HT1080 (cell line): ENCODE data around the gene GRID1. TPM values are rescaled to one million over a fixed set of nuclear protein-coding genes. Genes with fewer than 3 reads are reported as not detected.

Experiments
- DNase-seq: peaks from one replicate; pipeline ENCODE4 v3.0.0-alpha.2; 2015; ENCODE audit warnings: low read depth
- total RNA-seq: library from RNA; depleted of rRNA; stranded (reverse); fragments of >200 nt; shearing (Covaris generic); gene quantifications from 2 replicates; pipeline ENCODE4 v1.2.3, GENCODE V29; 2014

Gene GRID1
- total RNA-seq, 1 experiment from 2014 or later = 5.4 TPM

DNA sequence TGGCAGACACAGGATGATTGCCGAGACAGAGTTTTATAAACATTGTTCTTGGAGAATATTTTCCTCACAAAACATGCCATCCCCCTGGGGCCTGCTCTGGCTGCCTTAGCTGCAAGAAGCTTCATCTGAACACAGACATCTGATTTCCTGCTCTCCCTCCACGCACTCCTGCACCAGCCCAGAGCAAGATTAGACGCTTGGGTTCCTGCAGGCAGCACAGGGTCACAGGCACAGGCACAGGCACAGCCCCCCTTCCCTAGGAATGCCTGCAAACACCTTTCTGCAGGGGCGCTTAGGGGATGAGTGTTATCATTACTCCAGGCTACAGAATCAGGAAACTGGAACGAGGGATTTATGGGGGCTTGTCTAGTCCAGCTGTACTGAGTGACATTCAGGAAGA, 450.3 kb downstream of the GRID1 start:
- no peak for DNase-seq

DNA sequence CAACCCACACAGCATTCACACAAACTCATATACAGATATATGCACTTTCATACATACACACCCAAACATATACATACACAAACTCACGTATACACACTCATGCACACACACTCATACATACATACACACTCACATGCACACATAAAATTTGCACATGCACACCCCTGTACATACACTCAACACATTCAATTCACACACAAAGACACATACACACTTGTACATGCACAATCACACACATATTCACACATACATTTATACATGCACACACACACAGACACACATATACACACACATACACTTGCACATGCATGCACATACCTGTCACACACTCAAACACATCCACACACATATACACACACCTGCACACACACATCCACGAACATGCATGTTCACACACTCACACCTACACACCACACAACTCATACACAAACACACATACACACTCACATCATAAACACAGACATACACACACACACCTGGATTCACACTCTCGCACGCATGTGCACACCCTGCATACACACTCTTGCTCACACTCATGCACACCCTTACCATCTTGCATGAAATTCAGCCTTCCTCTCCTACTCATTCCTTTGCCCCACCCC, 451.2 kb downstream of the GRID1 start:
- DNase-seq = no peak

DNA sequence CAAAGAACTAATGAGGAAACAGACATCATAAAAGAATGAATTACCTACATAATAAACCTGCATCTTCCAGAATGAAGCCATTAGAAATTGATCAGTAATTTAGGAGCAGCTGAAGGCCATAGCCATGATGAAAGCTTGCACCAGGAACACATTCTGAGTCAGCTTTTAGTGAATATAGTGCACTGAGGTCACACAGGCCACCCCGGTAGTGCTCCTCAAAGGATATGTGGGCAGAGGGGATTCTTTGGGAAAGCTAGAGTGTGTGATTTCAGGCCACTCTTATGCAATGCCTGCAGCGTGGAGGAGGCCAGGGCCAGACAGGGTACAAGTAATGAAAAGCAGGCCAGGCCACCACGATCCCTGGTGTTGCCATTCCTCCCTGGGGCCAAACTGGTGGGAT, 451.9 kb downstream of the GRID1 start:
- DNase-seq = no peak

DNA sequence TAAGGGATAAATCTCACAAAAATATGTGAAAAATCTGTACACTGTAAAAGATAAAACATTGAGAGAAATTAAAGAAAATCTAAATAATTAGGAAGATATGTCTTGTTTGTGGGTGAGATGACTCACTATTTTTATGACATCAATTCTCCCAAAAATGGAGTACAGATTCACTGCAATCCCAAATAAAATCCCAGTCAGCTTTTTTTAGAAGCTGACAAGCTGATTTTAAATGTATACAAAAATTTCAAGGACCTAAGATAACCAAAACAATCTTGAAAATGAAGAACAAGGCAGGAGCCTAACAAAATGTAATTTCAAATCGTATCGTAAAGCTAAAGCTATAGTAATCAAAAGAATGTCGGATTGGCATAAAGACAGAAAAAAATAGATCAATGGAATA, 458.1 kb downstream of the GRID1 start:
- DNase-seq = no peak

DNA sequence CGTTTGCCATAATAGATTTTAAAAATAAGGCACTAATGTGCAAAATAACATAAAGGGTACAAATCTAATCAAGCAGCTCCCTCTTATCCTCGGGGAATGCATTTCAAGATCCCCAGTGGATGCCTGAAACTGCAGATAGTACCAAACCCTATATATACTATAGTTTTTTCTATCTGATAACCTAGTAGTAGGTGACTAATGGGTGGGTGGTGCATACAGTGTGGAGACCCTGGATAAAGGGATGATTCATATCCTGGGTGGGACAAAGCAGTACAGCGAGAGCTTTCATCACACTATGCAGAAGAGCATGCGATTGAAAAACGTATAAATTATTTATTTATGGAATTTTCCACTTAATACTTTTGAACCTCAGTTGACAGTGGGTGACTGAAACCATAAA, 464.5 kb downstream of the GRID1 start:
- DNase-seq = peak; percentile 67

DNA sequence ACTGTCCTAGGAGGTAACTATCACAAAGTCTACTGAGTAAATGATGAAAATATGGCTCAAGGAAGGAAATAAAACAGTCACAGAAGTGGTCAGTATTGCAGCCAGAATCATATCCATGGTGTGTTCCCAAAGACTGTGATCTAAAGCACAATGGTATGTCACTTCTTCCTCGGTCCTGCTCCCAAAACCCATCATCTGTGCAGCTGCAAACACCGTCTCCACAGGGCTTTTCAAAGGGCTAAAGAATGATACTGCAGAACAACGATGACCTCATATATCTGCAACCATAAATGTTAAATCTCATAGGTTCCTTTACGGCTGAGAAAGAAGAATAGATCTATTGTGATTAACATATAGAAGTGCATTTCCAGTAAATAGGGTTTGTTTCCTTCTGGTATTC, 465.0 kb downstream of the GRID1 start:
- DNase-seq = no peak

DNA sequence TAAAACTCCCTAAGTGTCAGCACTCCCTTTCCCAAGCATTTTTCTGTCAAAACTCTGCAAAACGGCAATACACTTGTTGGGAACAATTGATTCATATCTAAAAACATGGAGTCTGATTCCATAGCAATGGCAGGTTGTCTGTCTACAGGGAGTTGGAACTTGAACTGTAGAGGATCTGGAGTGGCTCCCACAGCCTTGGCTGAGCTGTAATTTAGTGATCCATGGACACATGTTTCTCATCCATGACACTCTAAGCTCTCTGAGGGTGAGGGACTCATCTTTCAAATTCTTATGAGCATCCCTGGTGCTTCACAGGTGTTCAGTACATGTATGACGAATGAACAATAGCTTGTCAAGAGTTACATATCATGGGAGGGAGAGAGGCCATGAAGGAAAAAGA, 466.1 kb downstream of the GRID1 start:
- no peak for DNase-seq

DNA sequence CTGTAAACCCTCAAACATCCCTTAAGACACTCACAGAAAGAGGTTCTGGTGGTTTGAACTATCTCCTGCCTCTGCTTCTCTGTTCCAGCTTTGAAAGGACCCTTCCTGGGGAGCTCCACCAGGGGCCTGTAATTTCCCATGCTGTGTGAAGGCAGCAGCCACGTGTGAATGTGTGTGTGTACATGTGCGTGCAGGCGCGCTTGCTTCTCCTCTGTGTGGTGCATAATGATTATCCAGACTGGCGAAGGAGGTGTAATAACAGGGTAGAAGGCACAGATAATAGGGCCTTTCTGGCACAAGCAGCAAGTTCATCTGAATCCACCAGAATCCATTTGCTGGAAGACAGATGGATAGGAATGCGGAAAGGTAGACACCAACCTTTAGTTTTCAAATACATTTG, 466.5 kb downstream of the GRID1 start:
- no peak for DNase-seq

DNA sequence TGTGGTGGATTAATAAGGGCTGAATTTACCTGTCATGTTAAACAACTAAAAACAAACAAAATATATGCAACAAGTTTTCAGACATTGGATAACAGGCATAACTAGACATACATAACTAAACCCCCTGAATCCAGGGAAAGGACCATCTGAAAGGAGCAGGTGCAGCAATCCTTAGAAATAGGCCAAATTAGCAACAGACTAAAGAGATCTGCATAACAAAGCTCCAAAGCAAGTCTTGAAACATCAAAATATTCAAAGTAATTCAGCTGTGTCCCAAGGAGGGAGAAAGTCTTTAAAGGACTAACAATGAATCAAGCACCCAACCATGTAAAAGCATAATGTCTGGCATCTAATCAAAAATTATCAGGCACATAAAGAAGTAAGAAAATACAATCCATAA, 475.1 kb downstream of the GRID1 start:
- DNase-seq = no peak

DNA sequence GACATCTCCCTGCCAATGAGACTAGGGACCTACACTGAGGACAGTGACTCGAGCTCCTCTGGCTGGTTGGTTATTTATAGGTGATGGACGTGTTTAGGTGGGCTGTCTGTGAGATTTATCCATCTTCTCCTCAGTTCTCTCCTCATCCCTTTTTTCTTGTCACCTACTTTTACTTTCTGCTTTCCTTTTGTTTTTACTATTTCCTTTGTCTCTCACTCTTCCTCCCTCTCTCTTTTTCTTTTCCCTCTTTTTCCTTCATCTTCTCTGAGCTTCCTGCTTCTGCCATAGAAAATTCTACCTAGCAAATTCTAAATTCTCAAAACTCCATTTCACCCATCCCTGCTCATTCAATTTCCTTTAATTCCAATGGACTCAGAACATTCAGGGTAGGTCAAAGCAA, 478.0 kb downstream of the GRID1 start:
- DNase-seq = no peak

DNA sequence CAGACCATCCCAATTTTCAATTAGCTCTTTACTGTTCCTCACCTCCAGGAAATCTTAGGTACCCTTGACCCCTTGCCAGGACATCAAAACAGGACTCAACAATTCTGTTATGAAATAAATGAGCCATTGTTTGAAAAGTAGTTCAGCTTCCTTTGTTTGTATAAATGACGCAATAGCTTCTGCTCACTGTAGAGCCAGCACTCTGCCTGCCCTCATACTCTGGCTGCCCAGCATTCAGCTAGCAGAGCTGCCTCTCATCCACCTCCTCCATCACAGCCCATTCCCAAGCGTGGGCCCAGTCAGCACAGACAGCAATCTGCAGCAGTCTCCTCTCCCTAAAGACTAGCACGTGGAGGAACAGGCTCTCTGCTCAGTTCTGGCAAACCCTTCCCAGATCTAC, 478.6 kb downstream of the GRID1 start:
- peak; percentile 74 for DNase-seq

DNA sequence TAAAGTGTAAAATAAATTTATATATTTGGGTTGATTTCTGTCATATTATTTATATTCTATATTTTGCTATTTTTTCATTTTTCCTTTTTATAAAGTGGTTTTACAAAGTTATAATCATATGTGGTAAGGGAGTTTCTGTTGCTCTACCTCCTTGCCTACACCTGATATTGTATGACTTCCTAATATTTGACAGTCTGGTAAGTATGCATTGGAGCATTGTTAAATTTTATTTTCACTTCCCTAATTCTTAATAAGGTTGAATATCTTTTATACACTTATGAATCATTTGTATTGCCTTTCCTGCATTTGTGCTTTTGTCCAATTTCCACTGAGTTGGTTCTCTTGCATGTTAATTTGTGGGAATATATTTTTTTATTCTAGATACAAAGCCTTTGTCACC, 492.4 kb downstream of the GRID1 start:
- DNase-seq = no peak

DNA sequence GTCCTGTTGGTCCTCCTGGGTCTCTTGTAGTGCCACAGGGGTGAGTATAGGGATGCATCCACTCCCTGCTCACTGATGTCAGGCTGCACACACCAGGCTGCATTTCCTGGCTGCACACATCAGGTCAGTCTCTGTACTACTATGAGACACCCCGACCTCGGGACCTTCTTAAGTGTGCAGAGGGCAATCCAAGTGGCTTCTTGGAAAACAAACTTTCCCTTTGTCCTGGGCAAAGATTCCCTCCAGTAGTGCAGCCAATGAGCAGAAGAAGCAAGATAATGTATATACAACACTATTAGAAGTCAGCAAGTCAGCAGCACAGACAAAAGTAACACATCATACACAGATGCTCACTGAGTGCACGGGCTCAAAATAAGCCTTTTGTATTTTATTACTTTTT, 493.5 kb downstream of the GRID1 start:
- DNase-seq = no peak

DNA sequence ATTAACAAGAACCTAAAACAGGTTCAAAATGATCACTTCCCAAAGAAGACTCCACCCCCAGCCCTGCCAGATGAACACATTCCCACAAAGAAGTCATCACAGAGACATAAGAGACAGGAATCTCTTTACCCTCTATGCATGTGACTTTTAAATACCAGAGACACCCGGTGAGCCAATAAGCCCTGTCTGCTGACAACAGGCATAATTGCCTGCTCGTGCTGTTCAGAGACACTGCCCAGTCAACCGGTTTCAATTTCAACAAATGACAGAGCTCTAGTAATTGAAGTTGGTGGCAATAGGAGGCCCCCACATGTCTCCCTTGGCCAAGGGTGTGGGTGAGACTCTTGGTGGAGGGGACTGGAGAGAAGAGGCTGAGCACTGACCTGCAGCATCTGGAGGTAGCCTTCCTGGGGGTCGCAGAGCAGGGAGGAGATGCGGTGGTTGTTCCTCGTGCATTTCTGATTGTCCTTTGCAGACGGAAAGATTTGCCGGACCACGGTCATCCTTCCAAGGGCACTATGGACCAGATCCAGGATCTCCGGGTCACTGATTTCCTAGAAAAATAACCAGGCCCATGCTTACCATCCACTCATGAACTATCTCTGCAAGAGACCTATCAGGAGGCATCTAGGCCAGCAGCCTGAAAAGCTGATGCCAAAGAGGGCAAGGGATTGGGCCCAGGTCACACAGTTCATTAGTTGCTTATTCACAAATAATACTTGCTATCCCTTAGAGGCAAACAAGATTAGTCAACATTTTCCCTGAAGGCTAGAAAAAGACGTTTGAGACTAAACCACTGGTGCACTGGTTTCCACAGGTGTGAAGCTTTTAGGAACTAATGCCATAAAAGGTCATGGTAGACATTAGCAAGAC, 497.7 kb downstream of the GRID1 start:
- DNase-seq = no peak

DNA sequence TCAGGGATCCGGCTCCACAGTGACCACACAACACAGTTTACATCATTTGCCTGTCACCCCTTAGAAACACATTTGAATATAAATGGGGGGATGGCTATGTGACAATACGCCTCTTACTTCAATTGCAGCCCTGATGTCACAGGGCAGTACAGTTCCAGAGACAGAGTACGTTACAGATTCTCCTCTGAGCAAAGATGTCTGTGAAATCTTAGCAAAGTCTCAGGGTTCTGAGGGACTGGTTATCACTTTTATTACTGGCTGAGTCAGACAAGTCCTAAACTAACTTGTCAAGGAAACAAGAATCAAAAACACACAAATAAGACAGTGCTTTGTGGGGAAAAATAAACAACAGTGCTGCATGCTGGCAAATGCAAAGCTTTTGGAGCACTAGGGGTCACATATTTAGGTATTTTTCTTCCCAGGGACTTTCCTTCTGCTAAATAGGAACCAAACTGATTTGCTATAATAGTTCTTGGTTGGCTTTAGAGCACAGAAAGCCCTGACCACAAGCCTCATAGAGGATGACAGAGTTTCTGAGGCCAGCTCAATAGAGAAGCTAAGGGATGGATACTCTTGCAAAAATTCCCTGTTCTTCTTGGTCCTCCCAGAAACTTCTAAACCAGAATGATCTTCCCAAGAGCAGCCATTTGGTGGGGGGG, 501.6 kb downstream of the GRID1 start:
- DNase-seq = no peak

DNA sequence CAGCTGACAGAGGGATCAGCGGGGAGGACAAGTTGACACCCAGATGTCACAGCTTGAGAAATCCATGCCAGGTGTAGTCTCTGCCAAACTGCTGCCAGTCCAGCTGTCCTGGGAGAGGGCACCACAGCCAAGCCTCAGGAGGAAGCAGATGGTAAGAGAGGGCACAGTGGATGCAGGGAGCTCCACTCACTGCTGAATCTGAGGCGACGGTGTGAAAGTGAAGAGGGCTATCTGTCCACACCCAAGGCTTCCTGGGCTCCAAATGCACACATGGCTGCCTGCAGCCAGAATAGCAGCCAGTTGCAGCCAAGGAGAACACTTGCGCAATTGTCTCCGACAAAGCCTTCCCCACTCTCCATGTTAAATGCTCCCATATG, 502.4 kb downstream of the GRID1 start:
- DNase-seq = no peak

DNA sequence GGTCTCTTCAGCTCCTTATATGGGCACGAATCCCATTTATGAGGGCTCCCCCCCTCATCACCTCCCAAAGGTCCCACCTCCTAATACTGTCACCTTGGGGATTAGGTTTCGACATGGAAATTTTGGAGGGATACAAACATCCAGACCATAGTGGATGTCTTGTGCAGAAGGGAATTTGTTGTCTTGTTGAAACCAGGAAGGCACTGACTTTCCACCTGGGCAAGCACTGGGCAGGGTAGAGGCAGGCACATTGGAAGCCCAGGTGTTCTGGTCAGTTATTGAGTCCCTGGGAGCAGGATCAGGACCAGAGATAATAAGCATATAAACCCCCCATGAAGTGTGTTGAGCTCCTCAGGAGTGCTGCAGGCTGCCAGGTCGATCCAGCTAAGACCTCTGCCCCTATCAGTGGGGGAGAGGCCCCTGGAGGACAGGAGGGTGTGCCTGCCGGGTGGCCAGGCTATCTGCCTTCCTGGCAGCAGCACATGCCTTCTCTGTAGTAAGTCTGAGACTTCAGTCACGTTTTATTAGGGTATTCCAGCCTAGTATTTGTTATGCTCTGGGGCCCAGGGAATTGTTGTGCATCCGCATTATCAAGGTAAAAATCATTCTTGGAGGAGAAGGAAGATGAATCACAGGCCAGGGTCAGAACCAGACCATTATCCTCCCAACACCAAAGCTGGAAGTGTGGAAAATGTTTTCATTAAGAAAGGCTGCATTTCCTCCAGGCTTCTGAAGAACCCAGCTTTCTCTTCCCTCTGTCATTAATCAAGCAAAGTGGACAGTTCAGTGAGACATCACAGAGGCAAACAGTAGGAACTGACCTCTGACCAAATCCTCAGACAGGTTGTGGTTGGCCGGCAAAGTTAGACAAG, 503.1 kb downstream of the GRID1 start:
- DNase-seq = peak; percentile 45

DNA sequence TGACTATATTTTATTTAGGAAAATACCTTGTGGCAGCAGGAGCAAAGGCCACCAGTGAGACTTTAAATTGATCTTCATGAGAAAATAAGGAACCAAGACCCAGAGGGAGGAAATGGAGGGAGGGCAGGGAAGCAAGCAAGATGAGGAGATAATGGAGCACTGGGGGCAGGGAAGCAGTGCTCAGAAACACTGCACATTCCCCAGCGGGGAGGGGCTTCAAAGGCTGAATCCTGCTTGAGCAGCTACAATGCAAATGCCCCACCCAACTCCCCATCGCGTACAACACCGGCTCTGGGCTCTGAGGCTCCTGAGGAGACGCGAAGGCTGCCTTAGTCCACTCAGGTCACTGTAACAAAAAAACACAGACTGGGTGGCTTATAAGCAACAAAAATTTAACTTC, 503.8 kb downstream of the GRID1 start:
- no peak for DNase-seq

DNA sequence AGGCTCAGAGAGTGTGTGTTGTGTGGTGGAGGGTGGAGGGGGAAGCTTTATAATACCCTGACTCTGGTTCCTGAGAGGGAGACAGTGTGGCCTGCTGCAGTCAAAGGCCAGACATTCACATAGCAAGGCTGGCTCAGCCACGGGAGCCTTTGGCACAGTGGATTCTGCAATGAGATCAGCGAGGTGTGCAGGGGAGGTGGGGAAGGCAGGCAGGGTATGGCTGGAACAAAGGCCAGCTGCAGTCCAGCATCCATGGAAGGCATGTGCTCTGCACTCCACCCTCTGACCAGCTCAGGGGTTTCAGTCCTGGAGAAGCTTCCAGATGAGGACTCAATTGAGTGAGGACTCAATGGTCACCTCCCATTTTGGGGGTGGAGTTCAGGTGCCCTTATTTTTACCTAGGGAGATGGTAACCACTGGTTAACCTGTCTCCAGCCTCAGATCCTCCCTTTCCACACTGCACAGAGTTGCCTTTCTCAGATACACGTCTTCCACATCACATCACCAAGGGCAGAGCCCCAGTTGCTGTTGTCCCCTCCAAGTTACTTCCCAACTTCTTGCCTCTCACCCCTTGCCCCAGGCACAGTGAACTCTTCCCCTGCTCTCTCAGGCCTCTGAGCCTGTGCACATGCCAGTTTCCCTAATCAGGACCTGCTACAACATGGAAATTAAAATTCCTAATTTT, 504.9 kb downstream of the GRID1 start:
- no peak for DNase-seq

DNA sequence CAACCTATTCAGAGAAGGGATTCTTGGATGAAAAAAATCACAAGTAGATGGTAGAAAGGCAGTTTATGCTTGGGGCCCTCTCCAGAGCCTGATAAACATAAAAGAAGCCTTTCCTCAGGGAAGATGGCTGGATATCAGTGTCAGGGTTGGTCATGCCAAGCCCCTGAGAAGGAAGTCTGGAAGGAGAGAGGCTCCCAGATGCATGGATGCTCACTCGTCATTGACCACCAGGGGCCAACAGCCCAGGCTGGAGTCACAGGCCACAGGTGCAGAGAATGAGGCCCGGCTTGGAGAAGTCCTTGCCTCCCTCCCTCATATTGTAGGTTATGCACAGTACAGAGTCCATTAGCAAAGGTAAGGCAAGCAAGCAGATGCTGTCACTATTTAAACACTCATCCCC, 506.7 kb downstream of the GRID1 start:
- DNase-seq = no peak
